GM12878 (cell line): ENCODE results near the gene LIPM. TPM values are rescaled to one million over a fixed set of nuclear protein-coding genes. Genes with fewer than 3 reads are reported as not detected.

Experiments
- ATAC-seq: fragments of 200-7000 bp; cut with Tn5 transposase; 3 replicates; pipeline ENCODE4 v1.9.1; 2020; ENCODE audit warnings: mild to moderate bottlenecking, moderate library complexity
- BruUV-seq: library from RNA; stranded (reverse); fragments of 400-500 nt; replicated peaks from 2 replicates; lab custom pipeline; 2021; lab: Mats Ljungman, UMichigan
- CTCF ChIA-PET: fragments of 300-600 bp; sonication (Branson Sonifier 250); formaldehyde crosslinking; extraction: SDS; loops from one replicate; lab custom pipeline; 2021; ENCODE audit warnings: inconsistent platforms; lab: Yijun Ruan, JAX
- POLR2A ChIA-PET: fragments of 350-600 bp; formaldehyde crosslinking; extraction: SDS; loops from one replicate; lab custom pipeline; 2021; ENCODE audit warnings: inconsistent platforms; lab: Charles Lee
- RAD21 ChIA-PET: fragments of 300-600 bp; sonication (Branson Sonifier 250); formaldehyde crosslinking; loops from one replicate; lab custom pipeline; 2023; ENCODE audit warnings: antibody characterized with exemption; ENCODE audit not compliant: unreplicated experiment; lab: Charles Lee
- SMC1A ChIA-PET: fragments of 300-600 bp; sonication (Branson Sonifier 250); formaldehyde crosslinking; loops from one replicate; lab custom pipeline; 2023; ENCODE audit not compliant: unreplicated experiment, uncharacterized antibody; lab: Charles Lee
- DNase-seq: peaks from one replicate; pipeline ENCODE4 v3.0.0-alpha.2; 2011; ENCODE audit warnings: low read depth, low spot score
- FAIRE-seq: peaks from 3 replicates; lab custom pipeline; 2011; peaks lifted over from hg19 to GRCh38; lab: Jason Lieb, UNC
- H2AFZ ChIP-seq: 2 replicates; pipeline ENCODE4 v1.6.0; 2011; ENCODE audit warnings: low read depth, low read length, control low read depth; ENCODE audit not compliant: control insufficient read depth
- H3K27ac ChIP-seq: 2 replicates; pipeline ENCODE4 v1.5.1; 2011; ENCODE audit warnings: control low read depth; ENCODE audit not compliant: control insufficient read depth, insufficient read depth
- H3K27me3 ChIP-seq, 2 experiments: replicated peaks in 1 of 2; 2 replicates each; pipeline versions ENCODE4 v1.6.0 to v1.6.1; 2011; ENCODE audit warnings: low read length in 1 of 2; ENCODE audit not compliant: control insufficient read depth in 2 of 2, insufficient read depth in 2 of 2
- H3K36me3 ChIP-seq, 2 experiments: 2 replicates each; pipeline ENCODE4 v1.5.1; 2011; ENCODE audit warnings: low read length in 1 of 2; ENCODE audit not compliant: control insufficient read depth in 2 of 2, insufficient read depth in 2 of 2
- H3K4me1 ChIP-seq: 2 replicates; pipeline ENCODE4 v1.6.1; 2011; ENCODE audit warnings: mild to moderate bottlenecking, low read length, moderate library complexity, mixed read lengths; ENCODE audit not compliant: control insufficient read depth, insufficient read depth
- H3K4me2 ChIP-seq: 2 replicates; pipeline ENCODE4 v1.6.0; 2011; ENCODE audit warnings: control low read depth; ENCODE audit not compliant: control insufficient read depth, insufficient read depth
- H3K4me3 ChIP-seq: fragments of 200-600 bp; sonication (generic); 2 replicates; pipeline ENCODE4 v1.5.1; 2016
- H3K79me2 ChIP-seq: 2 replicates; pipeline ENCODE4 v1.6.0; 2011; ENCODE audit warnings: low read length; ENCODE audit not compliant: control insufficient read depth, insufficient read depth
- H3K9ac ChIP-seq: 2 replicates; pipeline ENCODE4 v1.8.0; 2011; ENCODE audit warnings: low read length, control low read depth, mixed read lengths; ENCODE audit not compliant: control insufficient read depth, insufficient read depth
- H3K9me3 ChIP-seq: replicated peaks from 3 replicates; pipeline ENCODE4 v1.5.1; 2011; ENCODE audit warnings: mild to moderate bottlenecking, low read length; ENCODE audit not compliant: control insufficient read depth, insufficient read depth
- H4K20me1 ChIP-seq: 2 replicates; pipeline ENCODE4 v1.6.0; 2011; ENCODE audit not compliant: control insufficient read depth, insufficient read depth
- BCL3 ChIP-seq: IDR thresholded peaks from 2 replicates; pipeline ENCODE4 v1.6.1; 2011; ENCODE audit warnings: borderline replicate concordance, low read depth, mild to moderate bottlenecking, moderate library complexity, low read length; ENCODE audit not compliant: insufficient read depth, poor library complexity, severe bottlenecking
- BHLHE40 ChIP-seq, 2 experiments: fragments of 450-650 bp in 1 of 2; IDR thresholded peaks; 2 replicates each; pipeline ENCODE4 v1.6.1; 2011 to 2017; ENCODE audit warnings: low read depth in 2 of 2, borderline replicate concordance in 1 of 2, improper control_type of control experiment in 1 of 2, low read length in 1 of 2, mild to moderate bottlenecking in 1 of 2
- BRCA1 ChIP-seq: IDR thresholded peaks from 2 replicates; pipeline ENCODE4 v1.6.1; 2011; ENCODE audit warnings: low read depth, low read length, improper control_type of control experiment
- FOS ChIP-seq: IDR thresholded peaks from 3 replicates; pipeline ENCODE4 v1.6.1; 2011; ENCODE audit warnings: borderline replicate concordance; ENCODE audit not compliant: insufficient read length; ENCODE audit errors: extremely low read depth
- HDAC2 ChIP-seq: fragments of 200-600 bp; sonication (generic); IDR thresholded peaks from 2 replicates; pipeline ENCODE4 v1.6.1; 2017
- KAT2A ChIP-seq: conservative IDR thresholded peaks from 2 replicates; pipeline ENCODE4 v1.6.1; 2011; ENCODE audit warnings: low read depth, low read length; ENCODE audit not compliant: control insufficient read depth
- NFIC ChIP-seq: IDR thresholded peaks from 2 replicates; pipeline ENCODE4 v1.6.1; 2012; ENCODE audit warnings: low read depth, mild to moderate bottlenecking, inconsistent platforms, low read length, moderate library complexity
- NR2C1 ChIP-seq: fragments of 450-650 bp; IDR thresholded peaks from 2 replicates; pipeline ENCODE4 v1.6.1; 2017; ENCODE audit warnings: antibody characterized with exemption, mild to moderate bottlenecking, moderate library complexity
- NR2C2 ChIP-seq: IDR thresholded peaks from 2 replicates; pipeline ENCODE4 v1.6.1; 2011; ENCODE audit warnings: borderline replicate concordance, low read depth; ENCODE audit not compliant: control insufficient read depth, insufficient read length
- RELA ChIP-seq: fragments of 450-650 bp; IDR thresholded peaks from 2 replicates; pipeline ENCODE4 v1.8.0; 2014; ENCODE audit warnings: borderline replicate concordance; ENCODE audit not compliant: partially characterized antibody
- SMAD1 ChIP-seq: fragments of 450-650 bp; IDR thresholded peaks from 2 replicates; pipeline ENCODE4 v1.6.1; 2018; ENCODE audit warnings: mild to moderate bottlenecking, low read depth; ENCODE audit not compliant: partially characterized antibody
- STAT1 ChIP-seq: fragments of 450-650 bp; conservative IDR thresholded peaks from 2 replicates; pipeline ENCODE4 v1.6.1; 2014; ENCODE audit warnings: antibody characterized with exemption, mild to moderate bottlenecking
- TARDBP ChIP-seq: IDR thresholded peaks from 2 replicates; pipeline ENCODE4 v1.6.1; 2016; ENCODE audit warnings: borderline replicate concordance
- TBL1XR1 ChIP-seq: IDR thresholded peaks from 2 replicates; pipeline ENCODE4 v1.6.1; 2012; ENCODE audit warnings: low read depth, low read length, improper control_type of control experiment
- ZNF687 ChIP-seq: fragments of 450-650 bp; IDR thresholded peaks from 2 replicates; pipeline ENCODE4 v1.6.1; 2017; ENCODE audit warnings: mild to moderate bottlenecking, moderate library complexity
- ZSCAN29 ChIP-seq: fragments of 450-650 bp; IDR thresholded peaks from 2 replicates; pipeline ENCODE4 v1.6.1; 2017; ENCODE audit warnings: mild to moderate bottlenecking, moderate library complexity
- WGBS: methylation state at CpG from one replicate; pipeline ENCODE4 v1.1.6; 2016; ENCODE audit warnings: low lambda C conversion rate; ENCODE audit not compliant: insufficient replicate concordance, insufficient coverage; ENCODE audit errors: missing lambda C conversion rate; 5-methylcytosine and 5-hydroxymethylcytosine counted together
- in situ Hi-C: fragments of 300-500 bp; cut with MboI; formaldehyde crosslinking; loops from 9 replicates; pipeline ENCODE4 v1.14.3; 2018; ENCODE audit warnings: mixed read lengths
- intact Hi-C: fragments of 100-400 bp; cut with micrococcal nuclease; formaldehyde crosslinking; loops from one replicate; pipeline ENCODE4 v1.14.2; 2022; ENCODE audit not compliant: unreplicated experiment
- polyA plus RNA-seq, 11 experiments: library from polyadenylated mRNA; depleted of rRNA in 4 of 11; unstranded in 6 of 11; stranded (reverse) in 5 of 11; fragments of >200 nt; fragmentation: Nextera tagmentation in 4 of 11; fragmentation: Illumina TruSeq in 1 of 11; extraction: Ambion mirVana in 4 of 11; extraction: Trizol in 1 of 11; gene quantifications; 1 replicate in 1 of 11; 2 replicates in 10 of 11; pipeline versions ENCODE4 v1.2.1 to v1.2.3, GENCODE V29; 2011 to 2016; ENCODE audit warnings: inconsistent platforms in 2 of 11, missing spikeins in 2 of 11, low read depth in 1 of 11
- total RNA-seq, 4 experiments: library from RNA; depleted of rRNA in 3 of 4; stranded (reverse); fragments of >200 nt in 3 of 4; fragmentation: Illumina TruSeq in 1 of 4; extraction: Trizol in 1 of 4; gene quantifications; 2 replicates each; pipeline versions ENCODE4 v1.2.1 to v1.2.3, GENCODE V29; 2013 to 2021

The LIPM gene
- total and polyA plus RNA-seq, 10 of the 15 experiments (the other 5 are each of a cell fraction or from before 2014, with no cell fraction given): not detected

DNA sequence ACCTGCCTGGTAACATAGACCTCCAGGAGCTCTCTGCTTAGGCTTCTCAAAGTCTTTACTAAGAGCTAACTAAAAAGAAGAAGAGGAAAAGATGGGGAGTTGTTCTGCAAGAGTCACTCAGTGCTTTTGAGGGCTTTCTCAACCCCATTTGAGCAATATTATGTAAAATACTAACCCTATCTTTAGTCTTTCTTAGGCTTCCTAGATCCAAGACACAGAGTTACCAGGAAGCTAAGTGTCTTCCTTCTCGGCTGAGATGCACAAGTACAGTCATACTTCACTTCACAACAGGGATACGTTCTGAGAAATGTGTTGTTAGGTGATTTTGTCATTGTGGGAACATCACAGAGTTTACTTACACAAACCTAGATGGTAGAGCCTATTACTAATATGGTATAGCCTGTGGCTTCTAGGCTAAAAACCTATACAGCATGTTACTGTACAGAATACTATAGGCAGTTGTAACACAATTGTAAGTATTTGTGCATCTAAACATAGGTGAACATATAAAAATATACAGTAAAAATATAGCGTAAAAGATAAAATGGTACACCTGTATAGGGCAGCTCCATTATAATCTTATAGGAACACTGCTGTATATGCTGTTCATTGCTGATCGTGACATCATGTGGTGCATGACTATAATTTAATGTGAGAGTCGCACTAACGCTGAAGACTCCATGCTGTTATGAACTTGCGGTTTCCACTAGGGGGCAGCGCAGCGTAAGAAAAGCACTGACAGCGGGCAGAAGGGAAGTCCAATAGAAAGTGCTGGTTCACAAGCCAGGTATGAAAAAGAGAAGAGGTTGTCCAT, 32.8 kb downstream of the LIPM start:
- SMC1A ChIA-PET: interaction anchor here (0.8 to 18.0 kb wide), 44 partner anchors 8 to 409 kb away, joined by 3 to 575 read pairs (median 8); partner anchors contain the start of genes ANKRD22, FAS and STAMBPL1
- ATAC-seq (peak; percentile 96), DNase-seq (peak; percentile 59), FAIRE-seq (peak; percentile 91)
- BruUV-seq: no TSS peak
- RAD21 ChIA-PET: interaction anchor here (0.7 to 7.8 kb wide), 44 partner anchors 8 to 409 kb away, joined by 3 to 390 read pairs (median 7); partner anchors contain the start of genes ANKRD22, CH25H, FAS and RNLS
- H3K4me3 ChIP-seq: no peak overlapping the region
- H3K36me3 ChIP-seq: no peaks in the 10 kb centered on the region
- in situ Hi-C loops: loop anchor here (5.0 kb wide), 2 partner anchors 102 to 377 kb away; no protein-coding TSS in a partner anchor
- no peaks in the 10 kb centered on the region for H4K20me1 ChIP-seq
- intact Hi-C loops: loop anchor here (1.0 to 5.0 kb wide), 5 partner anchors 30 to 377 kb away; partner anchors contain the start of genes FAS and STAMBPL1
- H3K27ac ChIP-seq: no peak overlapping the region
- no peak overlapping the region; the same call in 1 of the 2 replicates for H2AFZ ChIP-seq
- WGBS: 10% methylated on average over 10 of the region's 10 CpGs
- H3K27me3 ChIP-seq: no peaks in the 10 kb centered on the region
- H3K4me1 ChIP-seq: peaks cover 11% of the 10 kb centered on the region
- no peak overlapping the region for H3K9ac ChIP-seq
- POLR2A ChIA-PET: interaction anchor here (0.7 to 7.3 kb wide), 5 partner anchors 66 to 156 kb away, joined by 3 to 64 read pairs (median 3); no protein-coding TSS in a partner anchor
- CTCF ChIA-PET: interaction anchor here (0.6 to 22.7 kb wide), 55 partner anchors 10 to 808 kb away, joined by 3 to 895 read pairs (median 7); partner anchors contain the start of genes ANKRD22, FAS, RNLS and STAMBPL1
- H3K79me2 ChIP-seq: no peaks in the 10 kb centered on the region
- no peak overlapping the region for H3K4me2 ChIP-seq
- H3K9me3 ChIP-seq: no peaks in the 10 kb centered on the region
- no peak for TF ChIP-seq RELA
- no peak for TF ChIP-seq NFIC
- no peak for TF ChIP-seq STAT1
- TF ChIP-seq FOS: no peak
- no peak for TF ChIP-seq SMAD1
- no peak for TF ChIP-seq NR2C1
- no peak for TF ChIP-seq KAT2A
- TF ChIP-seq HDAC2: no peak
- 0 out of 2 replicates have a peak, but pooled peaks have one; percentile 28 for TF ChIP-seq TBL1XR1
- TF ChIP-seq TARDBP: no peak
- TF ChIP-seq ZNF687: no peak
- no peak for TF ChIP-seq ZSCAN29
- no peak for TF ChIP-seq BCL3
- peak; percentile 18 to 31; a peak in 1 of 4 replicates for TF ChIP-seq BHLHE40 (IDR thresholded peaks at IDR 0.05; ENCODE audit: borderline replicate concordance in 1 of 2, low read depth in 2 of 2, low read length in 1 of 2)
- no peak for TF ChIP-seq BRCA1
- TF ChIP-seq NR2C2: no peak
